NCI-H526 treated with DMSO at 0.1 percent for 48 hours (cell line): ENCODE data around the gene TUBG1.

Experiments
- DNase-seq: peaks from one replicate; lab custom pipeline; 2025; lab: John Stamatoyannopoulos, UW

Gene TUBG1

DNA sequence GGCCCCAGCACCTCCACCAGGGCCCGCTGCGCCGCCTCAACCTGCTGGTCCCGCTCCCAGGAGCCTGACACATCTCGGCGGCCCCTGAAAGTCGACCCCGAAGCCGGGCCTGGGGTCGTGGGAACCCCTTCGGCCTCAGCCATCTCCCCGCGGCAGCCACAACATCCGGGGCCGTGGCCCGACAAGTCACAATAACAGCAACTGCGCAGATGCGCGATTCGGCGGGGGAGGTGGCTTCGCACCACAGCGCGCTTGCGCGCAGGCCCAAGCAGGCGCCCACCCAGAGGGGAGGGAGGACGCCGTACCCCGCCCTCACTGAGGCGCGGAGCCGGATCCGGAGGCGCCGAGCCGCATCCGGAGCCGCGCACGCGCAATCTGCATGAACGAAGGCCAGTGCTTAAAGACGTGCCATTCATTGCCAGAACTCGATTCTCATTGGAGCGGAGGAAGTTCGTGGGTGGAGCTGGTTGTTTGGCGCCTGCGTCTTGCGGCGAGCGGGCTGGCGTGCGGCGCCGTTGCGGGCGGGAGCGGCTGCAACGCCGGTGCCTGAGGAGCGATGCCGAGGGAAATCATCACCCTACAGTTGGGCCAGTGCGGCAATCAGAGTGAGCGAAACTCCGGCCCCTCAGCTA lies at the start of gene TUBG1, which contains the start of gene RETREG3:
Gene TUBG1, plus strand, starts transcription at position 502 of the 632 bp plus-strand sequence. Its CDS starts 55 bp downstream, at position 557.
Gene RETREG3, minus strand, starts transcription at position 193 of the 632 bp plus-strand sequence. Its CDS starts 50 bp downstream, at position 143.
- peak; percentile 98 for DNase-seq

DNA sequence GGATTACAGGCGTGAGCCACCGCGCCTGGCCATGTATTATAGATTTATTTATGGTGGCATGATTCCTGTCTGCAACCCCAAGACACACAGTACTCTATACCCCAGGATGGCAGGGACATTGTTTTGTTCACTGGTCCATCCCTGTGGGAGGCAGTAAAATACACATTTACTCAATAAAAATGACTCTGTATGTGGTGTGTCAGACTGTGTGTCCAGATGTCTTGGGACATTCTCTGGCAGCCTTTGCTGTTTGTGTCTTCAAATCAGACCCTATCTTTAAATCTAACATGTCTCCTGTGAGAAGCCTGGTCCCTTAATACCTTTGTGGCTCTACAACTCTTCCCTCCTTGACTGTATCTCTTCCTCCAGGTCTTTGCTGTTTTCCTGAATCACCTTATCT lies 49.2 kb upstream of the TUBG1 start:
- DNase-seq: no peak

DNA sequence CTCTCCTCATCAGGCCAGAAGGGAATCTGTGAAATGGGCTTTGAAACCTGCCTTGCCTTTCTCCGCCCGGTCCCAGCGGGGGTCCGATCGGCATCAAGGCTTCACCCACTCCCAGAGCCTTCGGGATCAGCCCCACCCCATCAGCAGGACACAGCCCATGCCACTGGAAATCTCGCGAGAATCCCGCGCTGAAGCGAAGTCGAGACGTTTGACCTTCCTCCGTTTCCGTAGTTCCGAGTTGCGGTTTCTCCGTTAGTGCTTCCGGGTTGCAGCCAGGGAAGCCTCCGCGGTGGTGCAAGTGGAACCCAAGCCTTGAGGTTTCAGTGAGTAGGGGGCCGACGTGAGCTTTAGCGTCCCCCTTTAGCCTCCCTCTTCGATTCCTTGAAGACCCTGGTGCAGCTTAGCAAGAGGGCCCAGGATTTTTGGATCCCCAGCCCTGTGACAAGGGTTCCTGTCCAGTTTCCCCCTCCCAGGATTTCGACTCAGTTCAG lies 47.5 kb upstream of the TUBG1 start, which contains the start of gene COASY:
Gene COASY, plus strand, starts transcription at position 252 of the 491 bp plus-strand sequence. CDS start 475 bp downstream, outside the sequence.
- DNase-seq: peak; percentile 87

DNA sequence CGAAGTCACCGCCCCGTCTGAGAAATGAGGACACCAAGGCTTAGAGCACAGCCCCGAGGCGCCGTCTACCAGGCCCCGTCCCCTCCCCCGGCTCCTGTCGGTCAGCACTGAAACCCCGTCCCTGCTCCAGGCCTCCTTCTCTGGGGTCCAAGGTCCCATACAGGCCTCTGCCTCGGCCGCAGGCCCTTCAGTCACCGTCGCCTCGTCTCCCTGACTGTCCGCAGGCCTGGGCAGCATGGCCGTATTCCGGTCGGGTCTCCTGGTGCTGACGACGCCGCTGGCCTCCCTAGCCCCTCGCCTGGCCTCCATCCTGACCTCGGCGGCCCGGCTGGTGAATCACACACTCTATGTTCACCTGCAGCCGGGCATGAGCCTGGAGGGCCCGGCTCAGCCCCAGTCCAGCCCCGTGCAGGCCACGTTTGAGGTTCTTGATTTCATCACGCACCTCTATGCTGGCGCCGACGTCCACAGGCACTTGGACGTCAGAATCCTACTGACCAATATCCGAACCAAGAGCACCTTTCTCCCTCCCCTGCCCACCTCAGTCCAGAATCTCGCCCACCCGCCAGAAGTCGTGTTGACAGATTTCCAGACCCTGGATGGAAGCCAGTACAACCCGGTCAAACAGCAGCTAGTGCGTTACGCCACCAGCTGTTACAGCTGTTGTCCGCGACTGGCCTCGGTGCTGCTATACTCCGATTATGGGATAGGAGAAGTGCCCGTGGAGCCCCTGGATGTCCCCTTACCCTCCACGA lies 46.9 kb upstream of the TUBG1 start:
- no peak for DNase-seq

DNA sequence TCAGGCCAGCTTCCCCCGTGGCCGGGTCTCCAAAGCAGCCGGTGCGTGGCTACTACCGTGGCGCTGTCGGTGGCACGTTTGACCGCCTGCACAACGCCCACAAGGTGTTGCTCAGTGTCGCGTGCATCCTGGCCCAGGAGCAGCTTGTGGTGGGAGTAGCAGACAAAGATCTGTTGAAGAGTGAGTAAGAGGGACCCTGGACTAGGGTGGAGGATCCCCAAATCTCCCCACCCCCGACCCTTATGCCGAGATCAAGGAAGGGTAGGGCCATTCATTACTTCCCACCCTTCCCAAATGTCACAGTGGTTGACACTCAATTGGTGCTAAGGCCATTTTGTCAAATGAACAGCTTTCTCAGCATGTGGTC lies 46.4 kb upstream of the TUBG1 start:
- no peak for DNase-seq

DNA sequence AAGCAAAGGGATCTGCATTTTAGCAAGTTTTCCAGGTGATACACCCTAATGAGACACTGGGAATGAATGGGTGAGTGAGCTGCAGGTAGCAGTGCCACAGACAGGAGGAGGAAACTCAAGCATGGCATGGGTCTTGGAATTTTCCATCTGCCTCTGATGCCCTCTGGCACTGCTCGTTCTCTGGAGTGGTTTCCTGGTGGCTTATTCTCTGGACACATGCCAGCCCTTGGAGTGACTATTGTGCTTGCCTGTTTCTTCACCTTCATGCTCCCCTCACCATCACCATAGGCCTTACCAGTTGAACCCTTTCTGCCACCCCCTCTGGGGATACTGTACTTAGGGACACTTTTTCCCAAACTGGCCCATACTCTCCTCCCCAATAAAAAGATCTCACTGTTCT lies 45.9 kb upstream of the TUBG1 start:
- no peak for DNase-seq

DNA sequence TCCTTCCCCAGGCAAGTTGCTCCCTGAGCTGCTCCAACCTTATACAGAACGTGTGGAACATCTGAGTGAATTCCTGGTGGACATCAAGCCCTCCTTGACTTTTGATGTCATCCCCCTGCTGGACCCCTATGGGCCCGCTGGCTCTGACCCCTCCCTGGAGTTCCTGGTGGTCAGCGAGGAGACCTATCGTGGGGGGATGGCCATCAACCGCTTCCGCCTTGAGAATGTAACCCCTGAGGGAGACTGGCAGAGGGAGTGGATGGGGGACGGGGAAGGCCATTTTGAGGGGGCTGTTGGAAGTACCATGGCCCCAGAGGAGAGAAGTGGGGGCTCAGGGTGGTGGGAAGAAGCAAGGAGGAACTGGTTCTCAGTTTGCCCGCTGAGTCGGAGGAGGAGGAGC lies 45.5 kb upstream of the TUBG1 start:
- DNase-seq: no peak

DNA sequence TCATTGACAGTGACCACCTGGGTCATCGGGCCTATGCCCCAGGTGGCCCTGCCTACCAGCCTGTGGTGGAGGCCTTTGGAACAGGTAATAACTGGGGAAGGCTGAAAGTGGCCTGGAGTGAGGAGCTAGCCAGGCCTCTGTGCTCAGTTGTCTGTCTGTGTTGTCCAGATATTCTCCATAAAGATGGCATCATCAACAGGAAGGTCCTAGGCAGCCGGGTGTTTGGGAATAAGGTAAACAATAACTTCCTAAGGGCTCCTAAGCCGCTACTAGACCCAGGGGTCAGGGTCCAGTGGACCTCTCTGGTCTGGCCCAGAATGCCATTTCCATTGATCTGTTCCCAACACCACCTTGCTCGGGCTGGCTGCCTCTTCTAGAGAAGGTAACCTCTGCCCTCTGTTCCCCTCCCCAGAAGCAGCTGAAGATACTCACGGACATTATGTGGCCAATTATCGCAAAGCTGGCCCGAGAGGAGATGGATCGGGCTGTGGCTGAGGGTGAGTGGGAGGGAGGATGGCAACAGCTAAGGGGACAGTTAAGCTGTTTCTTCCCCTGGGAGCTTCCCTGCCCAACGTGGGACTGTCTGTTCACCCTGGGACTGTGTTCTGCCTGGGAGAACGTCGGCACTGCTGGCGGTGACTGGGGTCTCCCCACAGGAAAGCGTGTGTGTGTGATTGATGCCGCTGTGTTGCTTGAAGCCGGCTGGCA lies 44.5 kb upstream of the TUBG1 start:
- no peak for DNase-seq

DNA sequence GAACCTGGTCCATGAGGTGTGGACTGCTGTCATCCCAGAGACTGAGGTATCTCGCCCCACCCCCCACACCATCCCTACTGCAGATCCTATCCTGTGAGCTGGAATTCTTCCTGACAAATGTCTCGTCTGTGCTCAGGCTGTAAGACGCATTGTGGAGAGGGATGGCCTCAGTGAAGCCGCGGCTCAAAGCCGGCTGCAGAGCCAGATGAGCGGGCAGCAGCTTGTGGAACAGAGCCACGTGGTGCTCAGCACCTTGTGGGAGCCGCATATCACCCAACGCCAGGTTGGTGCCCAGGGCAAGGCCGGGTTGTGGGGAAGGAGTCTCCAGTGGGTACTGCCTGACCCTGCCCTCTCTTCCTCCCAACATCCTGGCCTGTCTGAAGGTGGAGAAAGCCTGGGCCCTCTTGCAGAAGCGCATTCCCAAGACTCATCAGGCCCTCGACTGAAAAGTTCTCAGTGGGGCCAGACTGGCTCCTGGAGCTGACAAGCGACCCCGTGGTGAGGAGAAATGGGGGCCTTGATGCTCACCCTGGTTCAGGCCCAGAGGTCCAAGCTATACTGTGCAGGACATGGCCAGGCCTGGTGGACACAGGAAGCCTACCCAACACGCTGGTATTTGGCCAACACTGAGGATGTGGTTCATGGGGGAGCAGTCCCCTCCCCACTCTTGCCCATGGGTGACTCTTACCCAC lies 43.8 kb upstream of the TUBG1 start:
- DNase-seq: no peak

DNA sequence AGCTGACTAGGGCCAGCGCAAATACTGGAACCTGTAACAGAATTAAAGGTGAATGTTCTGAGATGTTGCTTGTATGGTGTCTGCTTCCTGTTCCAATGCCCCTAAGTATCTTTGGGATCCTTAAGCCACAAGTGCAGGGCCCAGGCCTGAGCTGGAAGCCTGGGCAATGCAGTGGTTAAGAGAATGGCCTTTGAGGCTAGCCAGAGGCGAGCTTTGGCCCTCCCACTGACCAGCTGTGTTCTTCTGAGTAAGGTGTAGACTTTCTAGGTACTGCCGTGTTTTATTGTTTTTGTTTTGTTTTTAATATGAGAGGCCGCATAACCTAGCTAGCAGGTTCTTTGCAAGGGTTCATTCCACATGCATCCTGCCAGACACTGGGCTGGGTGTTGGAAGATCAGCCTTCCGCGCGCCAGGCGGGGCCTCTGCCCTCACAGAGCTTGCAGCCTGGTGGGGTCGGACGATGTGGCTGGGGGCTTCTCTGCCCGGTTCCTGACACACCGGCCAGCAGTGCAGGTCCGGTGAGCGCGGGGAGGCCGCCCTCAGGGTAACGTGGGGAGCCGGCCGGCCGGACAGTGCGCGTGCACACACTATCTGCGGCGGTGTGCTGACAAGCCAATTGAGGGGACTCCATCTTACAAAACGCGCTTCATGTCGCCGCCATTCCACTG lies 43.1 kb upstream of the TUBG1 start:
- DNase-seq: no peak

DNA sequence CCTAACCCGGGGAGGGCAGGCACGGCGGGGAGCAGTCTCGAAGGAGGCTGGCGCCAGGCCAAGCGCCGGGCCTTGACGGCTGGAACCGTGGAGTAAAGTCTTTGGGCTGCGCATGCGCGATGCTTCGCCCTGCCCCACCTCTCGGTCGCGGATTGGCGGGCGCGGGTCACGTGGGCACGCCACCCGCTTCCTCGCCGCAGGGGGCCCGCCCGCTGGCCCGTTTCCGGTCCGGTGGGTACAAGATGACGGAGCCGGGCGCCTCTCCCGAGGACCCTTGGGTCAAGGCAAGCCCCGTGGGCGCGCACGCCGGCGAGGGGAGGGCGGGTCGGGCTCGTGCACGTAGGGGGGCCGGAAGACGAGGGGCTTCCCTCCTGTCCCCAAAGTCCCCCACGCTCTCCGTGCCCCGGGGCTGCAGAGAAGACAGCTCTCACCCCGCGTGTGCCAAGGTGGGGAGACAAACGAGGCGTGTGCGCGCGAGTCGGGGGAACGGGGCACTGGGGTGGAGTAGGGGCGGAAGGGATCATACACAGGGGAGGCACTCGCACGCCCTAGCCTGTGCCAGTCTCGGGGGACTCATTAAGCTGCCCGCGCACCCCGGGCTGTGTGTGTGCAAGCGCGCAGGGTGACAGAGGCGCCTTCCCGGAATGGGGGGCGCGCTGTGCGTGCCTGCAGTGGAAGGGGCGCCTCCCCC lies 42.5 kb upstream of the TUBG1 start, which contains the start of gene MLX:
Gene MLX, plus strand, starts transcription at position 218 of the 691 bp plus-strand sequence. Its CDS starts 25 bp downstream, at position 243.
- DNase-seq: peak; percentile 74

DNA sequence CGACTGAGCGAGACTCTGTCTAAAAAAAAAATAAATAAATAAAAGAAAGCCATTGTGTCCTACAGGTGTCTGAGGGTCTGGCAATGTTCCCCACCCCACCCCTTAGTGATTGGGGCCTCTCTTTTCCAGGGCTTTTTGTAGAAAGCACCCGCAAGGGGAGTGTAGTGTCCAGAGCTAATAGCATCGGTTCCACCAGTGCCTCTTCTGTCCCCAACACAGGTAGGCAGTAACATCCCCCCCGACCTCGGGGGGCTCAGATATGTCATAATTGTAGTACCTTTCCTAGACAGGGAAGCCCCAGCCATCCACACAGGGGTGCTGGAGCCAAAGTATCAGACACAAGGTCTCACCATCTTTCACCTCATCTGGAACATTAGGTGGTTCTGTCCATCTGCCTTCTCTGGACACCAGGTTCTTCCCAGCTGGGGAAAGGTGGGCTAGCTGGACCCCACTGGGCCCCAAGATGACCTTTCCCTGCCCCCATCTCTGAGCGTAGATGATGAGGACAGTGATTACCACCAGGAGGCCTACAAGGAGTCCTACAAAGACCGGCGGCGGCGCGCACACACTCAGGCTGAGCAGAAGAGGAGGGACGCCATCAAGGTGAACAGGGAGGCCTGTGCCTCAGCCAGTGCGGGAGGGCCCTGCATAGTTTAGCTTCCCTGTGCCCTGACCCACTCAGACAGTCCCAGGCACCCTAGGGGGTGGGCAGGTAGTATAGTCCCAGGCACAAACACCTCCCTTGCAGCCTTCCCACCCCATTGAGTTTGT lies 41.0 kb upstream of the TUBG1 start:
- no peak for DNase-seq

DNA sequence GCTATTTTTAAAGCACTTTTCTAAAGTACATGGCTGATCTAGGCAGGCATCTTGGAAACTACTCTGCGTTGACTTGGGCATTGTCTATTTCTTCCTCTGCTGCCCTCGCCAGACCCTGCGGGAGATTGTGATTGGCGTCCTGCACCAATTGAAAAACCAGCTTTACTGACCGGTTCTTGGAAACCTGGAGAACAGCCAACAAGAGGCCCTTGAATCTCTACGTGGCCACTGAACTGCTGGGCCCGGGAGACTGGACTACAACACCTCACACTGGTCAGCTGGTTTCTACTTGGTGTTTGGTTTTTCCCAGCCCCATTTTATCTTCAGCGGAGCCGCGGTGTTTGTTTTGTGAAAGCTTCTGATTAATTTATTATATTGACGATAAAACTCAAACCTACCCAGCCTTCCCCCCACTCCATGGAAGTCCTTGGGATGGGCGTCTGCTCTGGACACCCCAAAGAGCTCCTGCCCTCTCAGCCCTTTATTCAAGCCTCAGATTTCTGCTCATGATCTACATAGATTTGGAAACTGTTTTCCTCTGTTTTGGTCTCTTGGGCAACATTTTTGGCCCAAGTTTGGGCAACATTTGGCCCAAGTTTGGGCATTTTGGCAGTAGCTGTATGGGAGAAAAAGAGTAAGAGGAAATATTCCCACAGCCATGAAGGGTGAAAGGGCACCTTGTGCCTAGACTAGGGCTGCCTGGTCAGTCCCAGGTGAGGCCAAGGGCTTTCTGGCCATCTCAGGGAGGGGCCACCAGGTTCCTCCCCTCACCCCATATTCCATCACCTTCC lies 37.9 kb upstream of the TUBG1 start:
- no peak for DNase-seq

DNA sequence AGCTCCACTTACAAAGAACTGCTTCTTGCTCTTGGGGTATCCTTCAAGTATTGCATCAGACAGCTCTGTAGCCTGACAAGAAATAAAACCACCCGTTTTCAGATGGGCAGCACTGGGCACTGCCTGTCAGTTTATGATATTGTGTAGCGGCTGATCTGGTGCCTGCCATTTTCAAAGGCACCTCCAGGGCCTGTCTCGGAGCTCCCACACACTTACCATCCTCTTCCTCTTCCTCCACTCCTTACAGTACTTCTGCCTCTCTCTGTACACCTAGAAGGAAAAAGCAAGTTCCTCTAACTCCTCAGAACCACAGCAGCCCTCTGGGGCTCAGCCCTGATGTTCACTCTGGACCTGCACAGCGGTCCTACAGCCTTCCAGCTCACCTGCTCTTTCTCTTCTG lies 36.4 kb upstream of the TUBG1 start:
- no peak for DNase-seq

DNA sequence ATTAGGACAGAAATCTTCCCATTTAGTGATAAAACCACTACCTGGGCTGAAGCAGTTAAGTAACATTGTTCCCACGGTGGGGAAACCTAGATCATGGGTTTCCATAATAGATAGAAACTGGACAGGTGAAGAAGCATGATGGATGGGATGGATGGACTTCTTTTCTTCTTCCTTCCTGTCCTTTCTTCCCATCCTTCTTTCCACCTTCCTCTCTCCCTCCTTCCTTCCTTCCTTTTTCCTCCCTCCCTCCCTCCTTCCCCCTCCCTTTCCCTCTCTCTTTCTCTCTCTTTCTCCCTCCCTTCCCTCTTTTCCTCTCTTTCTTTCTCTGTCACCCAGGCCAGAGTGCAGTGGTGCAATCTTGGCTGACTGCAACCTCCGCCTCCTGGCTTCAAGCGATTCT lies 35.0 kb upstream of the TUBG1 start:
- DNase-seq: no peak

DNA sequence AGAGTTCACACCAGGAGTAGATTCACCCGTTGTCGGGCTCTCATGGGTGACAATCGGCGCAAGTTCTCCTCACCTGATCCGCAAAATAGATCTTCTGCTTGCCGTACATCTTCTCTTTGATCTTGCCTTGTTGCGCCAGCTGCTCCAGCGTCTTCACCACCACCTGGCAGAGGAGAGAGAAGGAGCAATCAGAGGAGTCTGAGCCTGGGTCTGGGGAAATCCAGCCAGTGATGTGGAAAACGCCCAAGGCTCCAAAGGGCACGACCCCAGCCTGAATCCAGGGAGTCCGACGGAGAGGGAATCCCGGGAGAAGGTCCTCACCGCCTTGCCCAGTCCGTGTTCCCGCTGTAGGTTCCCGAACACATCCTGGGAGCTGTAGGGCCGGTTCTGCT lies 32.3 kb upstream of the TUBG1 start:
- no peak for DNase-seq

DNA sequence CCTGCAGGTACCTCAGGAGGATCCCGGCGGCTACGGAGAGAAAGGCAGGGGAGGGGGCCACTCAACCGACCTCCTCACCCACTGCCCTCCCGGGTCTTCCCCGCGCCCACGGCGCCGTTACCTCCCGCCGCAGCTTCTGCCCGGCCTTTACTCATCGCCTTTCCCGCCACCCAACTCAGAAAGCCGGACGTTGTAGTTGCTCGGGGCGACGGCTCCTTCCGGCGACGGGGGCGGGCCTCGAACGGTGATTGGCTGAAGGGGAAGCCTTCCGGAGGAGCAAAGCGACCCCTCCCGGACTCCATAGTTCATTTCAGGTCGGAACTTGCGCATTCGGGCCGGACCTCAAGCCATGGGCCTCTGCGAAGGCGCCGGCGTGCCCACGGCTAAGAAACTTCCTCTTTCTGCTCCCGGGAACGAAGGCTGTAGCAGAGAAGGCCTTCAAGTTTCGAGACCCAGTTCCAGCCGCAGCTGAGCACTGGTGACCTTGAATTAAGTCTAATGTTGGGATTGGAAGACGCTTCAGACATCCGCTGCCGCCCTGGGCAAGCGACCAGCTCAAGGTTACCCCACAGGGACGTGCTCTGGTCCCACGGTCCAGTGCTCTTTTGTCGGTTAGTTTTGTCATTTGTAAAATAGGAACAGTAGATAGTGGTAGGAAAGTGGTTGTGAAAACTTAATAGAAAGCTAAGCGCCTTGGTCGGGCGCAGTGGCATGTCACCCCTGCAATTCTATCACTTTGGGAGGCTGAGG lies 31.8 kb upstream of the TUBG1 start, which contains the start of gene PSMC3IP:
Gene PSMC3IP, minus strand, starts transcription at position 198 of the 750 bp plus-strand sequence. Its CDS starts 43 bp downstream, at position 155.
- peak; percentile 84 for DNase-seq

DNA sequence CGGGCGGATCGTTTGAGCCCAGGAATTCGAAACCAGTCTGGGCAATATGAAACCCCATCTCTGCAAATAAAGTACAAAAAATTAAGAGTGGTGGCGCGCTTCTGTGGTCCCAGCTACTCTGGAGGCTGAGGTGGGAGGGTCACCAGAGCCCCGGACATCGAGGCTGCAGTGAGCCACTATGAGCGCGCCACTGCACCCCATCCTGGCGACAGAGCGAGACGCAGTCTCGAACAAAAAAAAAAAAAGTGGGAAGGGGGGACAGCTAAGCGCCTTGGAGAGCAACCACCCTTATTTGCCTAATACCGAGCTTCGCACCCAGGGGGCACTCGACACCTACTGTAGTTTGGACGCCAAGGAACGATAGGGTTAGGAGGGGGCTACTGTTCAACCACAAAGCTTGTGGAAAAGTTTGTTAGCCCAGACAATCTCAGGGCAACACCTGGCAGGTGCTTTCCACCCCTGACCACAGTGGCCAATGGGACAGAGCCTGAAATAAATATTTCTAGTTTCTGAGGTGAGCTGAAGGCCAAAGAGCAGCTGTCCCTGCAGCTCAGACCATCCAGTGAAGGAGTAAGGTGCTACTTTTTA lies 31.1 kb upstream of the TUBG1 start:
- peak; percentile 52 for DNase-seq
